Stomach (tissue), 9 donors: ENCODE measurements around the gene IPCEF1. TPM values are rescaled to one million over a fixed set of nuclear protein-coding genes. Genes with fewer than 3 reads are reported as not detected.

Experiments
- DNase-seq, 2 donors: peaks; one replicate each; pipeline versions ENCODE4 v3.0.0 to v3.0.0-alpha.2; 2013 to 2019
- H3K27ac ChIP-seq, 5 donors: fragments of 200-600 bp in 4 of 5; sonication (generic) in 4 of 5; one replicate each; pipeline ENCODE4 v1.5.1; 2013 to 2019; ENCODE audit warnings: mild to moderate bottlenecking in 1 of 5, moderate library complexity in 1 of 5
- H3K27me3 ChIP-seq, 3 donors: fragments of 200-600 bp; sonication (generic); one replicate each; pipeline ENCODE4 v1.5.1; 2017 to 2019; ENCODE audit warnings: mixed run types in 1 of 3
- H3K36me3 ChIP-seq, 4 donors: fragments of 200-600 bp; sonication (generic); 1 replicate in 3 of 4; 2 replicates in 1 of 4; pipeline ENCODE4 v1.5.1; 2016 to 2019
- H3K4me1 ChIP-seq, 4 donors: fragments of 200-600 bp; sonication (generic); one replicate each; pipeline ENCODE4 v1.5.1; 2016 to 2019
- H3K4me3 ChIP-seq, 4 donors: fragments of 200-600 bp; sonication (generic) in 3 of 4; one replicate each; pipeline ENCODE4 v1.5.1; 2016 to 2019; ENCODE audit warnings: mild to moderate bottlenecking in 1 of 4
- H3K9me3 ChIP-seq, 4 donors: fragments of 200-600 bp; sonication (generic); one replicate each; pipeline ENCODE4 v1.5.1; 2016 to 2019
- EP300 ChIP-seq: sonication (generic); formaldehyde crosslinking; IDR thresholded peaks from one replicate; pipeline ENCODE4 v1.6.1; 2017; ENCODE audit warnings: antibody characterized with exemption
- POLR2A ChIP-seq, 4 donors: fragments of 450-650 bp; IDR thresholded peaks; one replicate each; pipeline ENCODE4 v1.6.1; 2016; ENCODE audit warnings: antibody characterized with exemption in 4 of 4, control low read depth in 2 of 4, mild to moderate bottlenecking in 1 of 4, moderate library complexity in 1 of 4
- POLR2AphosphoS5 ChIP-seq, 3 donors: sonication (generic); formaldehyde crosslinking; IDR thresholded peaks; one replicate each; pipeline ENCODE4 v1.6.1; 2016; ENCODE audit warnings: antibody characterized with exemption in 3 of 3
- WGBS, 5 donors: extraction: QIAGEN DNeasy Blood & Tissue Kit in 3 of 5; methylation state at CpG; one replicate each; pipeline versions ENCODE4 v1.1.5 to v1.1.7; 2013 to 2018; 5-methylcytosine and 5-hydroxymethylcytosine counted together
- intact Hi-C: fragments of 100-400 bp; cut with DNase I; formaldehyde crosslinking; loops from one replicate; pipeline ENCODE4 v1.15.1; 2023; ENCODE audit warnings: low total_unique reads
- polyA plus RNA-seq, 3 donors: library from polyadenylated mRNA; stranded (reverse); fragments of 200-250 nt; gene quantifications; one replicate each; pipeline ENCODE4 v1.2.3, GENCODE V29; 2013
- total RNA-seq, 5 donors: library from RNA; depleted of rRNA; stranded (reverse); fragments of >200 nt; gene quantifications; one replicate each; pipeline versions ENCODE4 v1.1.0 to v1.2.3, GENCODE V29; 2014 to 2016
- TF ChIP-seq, protein P1 (sequence below), 7 experiments: fragments of 450-650 bp in 4 of 7; fragments of 200-600 bp in 3 of 7; sonication (generic) in 3 of 7; IDR thresholded peaks; one replicate each; pipeline ENCODE4 v1.5.1; 2016 to 2019; ENCODE audit warnings: antibody characterized with exemption in 7 of 7, control low read depth in 2 of 7, mild to moderate bottlenecking in 1 of 7
- donor health status: healthy with polysubstance abuse.
- donor health status: Bipolar disorder and iron deficiency.
- donor health status: healthy.

Gene IPCEF1
- total and polyA plus RNA-seq, 8 donors = under 0.01 to 47.1 (median 1.4) TPM; not detected in 2

DNA sequence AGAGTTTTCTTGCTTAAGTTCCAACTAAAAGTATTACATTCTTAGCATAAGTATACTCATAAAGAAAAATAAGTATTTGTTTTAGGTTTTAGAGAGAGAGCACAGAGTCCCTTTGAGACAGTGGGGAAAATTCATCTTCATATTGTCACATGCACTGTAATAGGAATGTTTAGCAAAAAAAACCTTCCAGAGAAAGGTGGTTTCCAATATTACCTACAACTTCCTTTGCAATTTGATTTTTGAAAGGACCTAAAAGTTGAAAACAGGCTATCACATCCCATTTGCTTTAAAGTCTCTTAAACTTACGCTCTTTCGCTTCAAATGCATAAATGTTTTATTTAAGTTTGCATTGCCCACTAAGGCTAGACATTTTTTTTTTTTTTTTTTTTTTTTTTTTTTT, 231.2 kb downstream of the IPCEF1 start:
- no peak for TF ChIP-seq POLR2A (IDR thresholded peaks at IDR 0.05)
- TF ChIP-seq EP300 = no peak
- no peak for TF ChIP-seq POLR2AphosphoS5 (IDR thresholded peaks at IDR 0.05)
- TF ChIP-seq, protein P1, sequence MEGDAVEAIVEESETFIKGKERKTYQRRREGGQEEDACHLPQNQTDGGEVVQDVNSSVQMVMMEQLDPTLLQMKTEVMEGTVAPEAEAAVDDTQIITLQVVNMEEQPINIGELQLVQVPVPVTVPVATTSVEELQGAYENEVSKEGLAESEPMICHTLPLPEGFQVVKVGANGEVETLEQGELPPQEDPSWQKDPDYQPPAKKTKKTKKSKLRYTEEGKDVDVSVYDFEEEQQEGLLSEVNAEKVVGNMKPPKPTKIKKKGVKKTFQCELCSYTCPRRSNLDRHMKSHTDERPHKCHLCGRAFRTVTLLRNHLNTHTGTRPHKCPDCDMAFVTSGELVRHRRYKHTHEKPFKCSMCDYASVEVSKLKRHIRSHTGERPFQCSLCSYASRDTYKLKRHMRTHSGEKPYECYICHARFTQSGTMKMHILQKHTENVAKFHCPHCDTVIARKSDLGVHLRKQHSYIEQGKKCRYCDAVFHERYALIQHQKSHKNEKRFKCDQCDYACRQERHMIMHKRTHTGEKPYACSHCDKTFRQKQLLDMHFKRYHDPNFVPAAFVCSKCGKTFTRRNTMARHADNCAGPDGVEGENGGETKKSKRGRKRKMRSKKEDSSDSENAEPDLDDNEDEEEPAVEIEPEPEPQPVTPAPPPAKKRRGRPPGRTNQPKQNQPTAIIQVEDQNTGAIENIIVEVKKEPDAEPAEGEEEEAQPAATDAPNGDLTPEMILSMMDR (IDR thresholded peaks at IDR 0.05) = no peak
- H3K36me3 ChIP-seq = no peaks in the 10 kb centered on the region
- no peaks in the 10 kb centered on the region for H3K27me3 ChIP-seq
- peaks cover 0 to 18% (median 5%) of the 10 kb centered on the region in 4 donors for H3K9me3 ChIP-seq
- H3K27ac ChIP-seq = no peak overlapping the region
- DNase-seq = no peak
- no peaks in the 10 kb centered on the region for H3K4me1 ChIP-seq
- 80 to 91% (median 89%) methylated on average over 2 of the region's 2 CpGs for WGBS, 5 donors
- no peak overlapping the region for H3K4me3 ChIP-seq
- intact Hi-C loops = no loop called here

- WGBS, 5 donors = 64 to 71% (median 70%) methylated on average over 8 of the region's 8 CpGs
- Histone ChIP-seq H3K27me3 (no peaks in the 10 kb centered on the region), H3K27ac (no peak overlapping the region), H3K4me3 (no peak overlapping the region), H3K9me3 (peaks cover 0 to 18% (median 5%) of the 10 kb centered on the region in 4 donors), H3K4me1 (no peaks in the 10 kb centered on the region), H3K36me3 (no peaks in the 10 kb centered on the region)
- TF ChIP-seq POLR2AphosphoS5 (IDR thresholded peaks at IDR 0.05) = no peak
- TF ChIP-seq, protein P1 (IDR thresholded peaks at IDR 0.05) = no peak
- no peak for TF ChIP-seq EP300
- TF ChIP-seq POLR2A (IDR thresholded peaks at IDR 0.05) = no peak
- intact Hi-C loops = no loop called here
- DNase-seq = peak in 1 of 2 donors; percentile 30
Measured at GRCh38 chr6:154123155-154123956, 233.2 kb downstream of the IPCEF1 start.

GRCh38 chr6:154122195-154122925, 234.2 kb downstream of the IPCEF1 start:
- Histone ChIP-seq H3K4me1 (no peaks in the 10 kb centered on the region), H3K27ac (no peak overlapping the region), H3K4me3 (no peak overlapping the region), H3K36me3 (no peaks in the 10 kb centered on the region), H3K27me3 (no peaks in the 10 kb centered on the region), H3K9me3 (peaks cover 0 to 18% (median 5%) of the 10 kb centered on the region in 4 donors)
- intact Hi-C loops = no loop called here
- WGBS, 5 donors = 88 to 96% (median 91%) methylated on average over 2 of the region's 2 CpGs
- no peak for DNase-seq
- TF ChIP-seq, protein P1 (IDR thresholded peaks at IDR 0.05) = no peak
- no peak for TF ChIP-seq POLR2A (IDR thresholded peaks at IDR 0.05)
- TF ChIP-seq EP300 = no peak
- TF ChIP-seq POLR2AphosphoS5 (IDR thresholded peaks at IDR 0.05) = no peak

DNA sequence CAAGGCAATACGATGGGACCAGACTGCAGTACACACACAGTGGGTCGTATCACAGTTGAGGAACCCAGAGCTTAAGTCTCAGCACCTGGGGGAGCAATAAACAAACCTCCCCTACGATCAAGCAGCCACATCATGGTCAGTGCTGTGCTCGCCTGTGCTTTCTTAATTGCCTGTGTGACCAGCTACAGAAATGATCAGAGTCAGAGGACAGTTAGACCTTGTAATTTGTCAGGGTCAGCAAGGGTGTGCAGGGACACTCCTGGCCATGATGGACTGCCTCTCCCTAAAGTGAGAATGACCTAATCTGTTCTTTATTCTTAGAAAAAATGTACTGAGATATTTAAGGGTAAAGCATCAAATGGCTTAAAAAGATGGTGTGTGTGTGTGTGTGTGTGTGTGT, 239.1 kb downstream of the IPCEF1 start:
- H3K4me1 ChIP-seq = no peaks in the 10 kb centered on the region
- no peaks in the 10 kb centered on the region for H3K36me3 ChIP-seq
- H3K9me3 ChIP-seq = peaks cover 0 to 7% (median 0%) of the 10 kb centered on the region in 4 donors
- no peak for DNase-seq
- intact Hi-C loops = no loop called here
- no peaks in the 10 kb centered on the region for H3K27me3 ChIP-seq
- TF ChIP-seq POLR2A (IDR thresholded peaks at IDR 0.05) (no peak), EP300 (no peak)
- WGBS, 5 donors = 69 to 84% (median 78%) methylated on average over 4 of the region's 4 CpGs
- H3K27ac ChIP-seq = no peak overlapping the region
- H3K4me3 ChIP-seq = no peak overlapping the region
